Vagina (tissue), 2 donors: ENCODE data around the gene PLAU. TPM values are rescaled to one million over a fixed set of nuclear protein-coding genes. Genes with fewer than 3 reads are reported as not detected.

Experiments used
- DNase-seq, 2 donors: peaks; one replicate each; pipeline ENCODE4 v3.0.0-alpha.2; 2017; ENCODE audit errors: extremely low spot score in 2 of 2
- H3K27ac ChIP-seq: fragments of 200-600 bp; sonication (generic); one replicate; pipeline ENCODE4 v1.5.1; 2019
- H3K27me3 ChIP-seq: fragments of 200-600 bp; sonication (generic); one replicate; pipeline ENCODE4 v1.5.1; 2019
- H3K36me3 ChIP-seq, 2 donors: fragments of 200-600 bp; sonication (generic); one replicate each; pipeline ENCODE4 v1.5.1; 2017 to 2019
- H3K4me1 ChIP-seq: fragments of 200-600 bp; sonication (generic); one replicate; pipeline ENCODE4 v1.5.1; 2019
- H3K4me3 ChIP-seq, 2 donors: fragments of 200-600 bp; sonication (generic); 1 replicate in 1 of 2; 2 replicates in 1 of 2; pipeline ENCODE4 v1.5.1; 2016 to 2019
- H3K9me3 ChIP-seq: fragments of 200-600 bp; sonication (generic); one replicate; pipeline ENCODE4 v1.5.1; 2019
- CTCF ChIP-seq, 3 experiments: fragments of 450-650 bp in 2 of 3; fragments of 200-600 bp in 1 of 3; sonication (generic) in 1 of 3; IDR thresholded peaks; one replicate each; pipeline ENCODE4 v1.5.1; 2017 to 2019; ENCODE audit warnings: antibody characterized with exemption in 3 of 3, mild to moderate bottlenecking in 2 of 3, moderate library complexity in 2 of 3
- POLR2A ChIP-seq, 2 donors: fragments of 450-650 bp; IDR thresholded peaks; one replicate each; pipeline ENCODE4 v1.6.1; 2017; ENCODE audit warnings: antibody characterized with exemption in 2 of 2, mild to moderate bottlenecking in 2 of 2, moderate library complexity in 2 of 2
- POLR2AphosphoS5 ChIP-seq, 2 donors: sonication (generic); formaldehyde crosslinking; IDR thresholded peaks; one replicate each; pipeline ENCODE4 v1.9.0; 2017; ENCODE audit warnings: antibody characterized with exemption in 2 of 2, mild to moderate bottlenecking in 2 of 2, low read depth in 1 of 2; ENCODE audit not compliant: insufficient read depth in 1 of 2
- intact Hi-C: fragments of 100-400 bp; cut with DNase I; formaldehyde crosslinking; loops from one replicate; pipeline ENCODE4 v1.15.1; 2023
- total RNA-seq: library from RNA; depleted of rRNA; stranded (reverse); fragments of >200 nt; gene quantifications from one replicate; pipeline ENCODE4 v1.2.3, GENCODE V29; 2016

The PLAU gene
- total RNA-seq, 1 donor from 2014 or later, result 18.2 TPM

GRCh38 chr10:73946253-73947145 is 35.6 kb downstream of the PLAU start:
- intact Hi-C loops, result no loop called here
- Histone ChIP-seq H3K36me3 (no peaks in the 10 kb centered on the region), H3K27ac (no peak overlapping the region), H3K4me1 (no peaks in the 10 kb centered on the region), H3K4me3 (no peak overlapping the region), H3K27me3 (no peaks in the 10 kb centered on the region), H3K9me3 (no peaks in the 10 kb centered on the region)
- no peak for TF ChIP-seq POLR2A (IDR thresholded peaks at IDR 0.05)
- no peak for TF ChIP-seq CTCF (IDR thresholded peaks at IDR 0.05)
- no peak for TF ChIP-seq POLR2AphosphoS5 (IDR thresholded peaks at IDR 0.05; ENCODE audit: insufficient read depth in 1 of 2, low read depth in 1 of 2)
- no peak for DNase-seq

GRCh38 chr10:73948947-73949633 is 38.2 kb downstream of the PLAU start:
- H3K27ac ChIP-seq, result no peak overlapping the region
- H3K36me3 ChIP-seq, result no peaks in the 10 kb centered on the region
- H3K4me3 ChIP-seq, result no peak overlapping the region
- intact Hi-C loops, result no loop called here
- H3K27me3 ChIP-seq, result no peaks in the 10 kb centered on the region
- TF ChIP-seq POLR2A (IDR thresholded peaks at IDR 0.05), result no peak
- TF ChIP-seq POLR2AphosphoS5 (IDR thresholded peaks at IDR 0.05; ENCODE audit: insufficient read depth in 1 of 2, low read depth in 1 of 2), result no peak
- no peak for TF ChIP-seq CTCF (IDR thresholded peaks at IDR 0.05)
- H3K4me1 ChIP-seq, result no peaks in the 10 kb centered on the region
- DNase-seq, result no peak
- H3K9me3 ChIP-seq, result no peaks in the 10 kb centered on the region

- Histone ChIP-seq H3K36me3 (no peaks in the 10 kb centered on the region), H3K27ac (no peak overlapping the region), H3K27me3 (no peaks in the 10 kb centered on the region), H3K4me1 (no peaks in the 10 kb centered on the region), H3K4me3 (no peak overlapping the region), H3K9me3 (no peaks in the 10 kb centered on the region)
- TF ChIP-seq POLR2AphosphoS5 (IDR thresholded peaks at IDR 0.05; ENCODE audit: insufficient read depth in 1 of 2, low read depth in 1 of 2) (no peak), POLR2A (IDR thresholded peaks at IDR 0.05) (no peak), CTCF (IDR thresholded peaks at IDR 0.05) (no peak)
- intact Hi-C loops, result no loop called here
- no peak for DNase-seq
Observed at GRCh38 chr10:73950155-73950948, 39.4 kb downstream of the PLAU start.

- H3K27me3 ChIP-seq, result no peaks in the 10 kb centered on the region
- no peak overlapping the region for H3K4me3 ChIP-seq
- no peaks in the 10 kb centered on the region for H3K36me3 ChIP-seq
- no peak for TF ChIP-seq POLR2AphosphoS5 (IDR thresholded peaks at IDR 0.05; ENCODE audit: insufficient read depth in 1 of 2, low read depth in 1 of 2)
- no peak for TF ChIP-seq POLR2A (IDR thresholded peaks at IDR 0.05)
- H3K27ac ChIP-seq, result no peak overlapping the region
- intact Hi-C loops, result no loop called here
- no peak for DNase-seq
- H3K4me1 ChIP-seq, result peaks cover 12% of the 10 kb centered on the region
- H3K9me3 ChIP-seq, result no peaks in the 10 kb centered on the region
Observed at GRCh38 chr10:73953665-73954064, 42.7 kb downstream of the PLAU start.

DNA sequence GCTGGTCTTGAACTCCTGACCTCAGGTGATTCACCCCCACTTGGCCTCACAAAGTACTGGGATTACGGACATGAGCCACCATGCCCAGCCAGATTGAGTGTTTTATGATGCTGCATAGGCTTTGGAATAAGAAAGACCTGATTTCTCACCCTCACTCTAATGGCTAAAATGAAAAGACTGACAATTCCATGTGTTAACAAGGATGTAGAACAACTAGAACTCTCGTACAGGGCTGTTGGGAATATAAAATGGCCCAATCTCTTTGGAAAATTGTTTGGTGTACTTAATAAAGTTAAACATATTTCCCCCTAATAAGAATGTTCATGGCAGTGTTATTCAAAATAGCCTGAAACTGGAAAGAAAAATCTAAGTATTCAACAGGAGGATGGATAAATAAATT is 43.8 kb downstream of the PLAU start:
- Histone ChIP-seq H3K27me3 (no peaks in the 10 kb centered on the region), H3K4me3 (no peak overlapping the region), H3K36me3 (no peaks in the 10 kb centered on the region), H3K4me1 (peaks cover 12% of the 10 kb centered on the region), H3K27ac (no peak overlapping the region), H3K9me3 (no peaks in the 10 kb centered on the region)
- no peak for DNase-seq
- intact Hi-C loops, result no loop called here
- no peak for TF ChIP-seq CTCF (IDR thresholded peaks at IDR 0.05)
- no peak for TF ChIP-seq POLR2AphosphoS5 (IDR thresholded peaks at IDR 0.05; ENCODE audit: insufficient read depth in 1 of 2, low read depth in 1 of 2)
